A549 treated with DMSO at 1 μM for 4 hours (cell line): ENCODE data around the gene ZNF439. TPM values are rescaled to one million over a fixed set of nuclear protein-coding genes. Genes with fewer than 3 reads are reported as not detected.

Experiments
- total RNA-seq: library from RNA; stranded (reverse); fragments of 200-300 nt; extraction: Qiagen RNA extraction; gene quantifications from 5 replicates; pipeline ENCODE4 v1.2.3, GENCODE V29; 2022; ENCODE audit warnings: low read depth

Gene ZNF439
- total RNA-seq: not detected in 5 replicates

DNA sequence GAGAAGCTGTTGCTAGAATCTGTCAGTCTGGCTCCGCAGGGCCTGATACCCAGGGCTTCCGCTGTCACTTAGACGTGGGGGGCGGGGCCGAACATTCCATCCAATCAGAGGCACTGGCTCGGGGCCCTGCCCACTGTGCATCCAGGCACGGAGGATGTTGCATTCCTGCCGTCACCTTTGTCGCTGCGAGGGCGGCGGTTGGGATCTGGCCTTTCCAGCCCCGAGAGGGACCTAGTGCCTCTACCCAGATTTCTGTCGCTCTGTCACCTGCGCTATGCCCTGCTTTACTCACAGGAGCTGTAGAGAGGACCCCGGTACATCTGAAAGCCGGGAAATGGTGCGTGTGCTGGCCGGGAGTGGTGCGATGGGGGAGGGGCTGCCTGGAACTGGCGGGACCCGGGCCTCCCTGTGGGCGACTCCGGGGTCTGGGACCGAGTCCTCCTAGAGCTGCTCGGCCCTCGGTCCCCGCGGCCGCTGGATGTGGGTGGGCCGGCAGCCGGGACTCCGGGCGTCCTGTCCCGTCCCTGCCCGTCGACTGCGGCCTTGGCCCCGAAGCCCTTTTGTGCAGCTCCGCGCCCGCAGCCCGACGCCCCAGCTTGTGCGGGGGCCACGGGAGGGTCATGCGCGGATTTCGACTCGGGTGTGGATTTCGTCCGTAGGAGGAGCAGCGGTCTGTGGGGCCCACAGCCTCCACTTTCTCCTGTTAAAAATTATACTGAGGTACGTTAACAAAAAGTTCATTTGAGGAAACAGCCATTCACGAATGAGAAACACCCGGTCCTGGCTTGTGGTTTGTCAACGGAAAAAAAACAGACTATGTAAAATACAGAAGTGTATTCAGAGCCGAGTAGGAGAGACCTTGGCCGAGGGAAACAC, at the start of gene ZNF439:
Gene ZNF439, plus strand, starts transcription at position 133 of the 876 bp plus-strand sequence. Its CDS starts 142 bp downstream, at position 275.

GRCh38 chr19:11814029-11814699, 34.4 kb upstream of the ZNF439 start, which contains the start of gene ZNF440:
Gene ZNF440 (plus strand): TSS chr19:11814273. CDS start chr19:11814448, 175 bp downstream.

DNA sequence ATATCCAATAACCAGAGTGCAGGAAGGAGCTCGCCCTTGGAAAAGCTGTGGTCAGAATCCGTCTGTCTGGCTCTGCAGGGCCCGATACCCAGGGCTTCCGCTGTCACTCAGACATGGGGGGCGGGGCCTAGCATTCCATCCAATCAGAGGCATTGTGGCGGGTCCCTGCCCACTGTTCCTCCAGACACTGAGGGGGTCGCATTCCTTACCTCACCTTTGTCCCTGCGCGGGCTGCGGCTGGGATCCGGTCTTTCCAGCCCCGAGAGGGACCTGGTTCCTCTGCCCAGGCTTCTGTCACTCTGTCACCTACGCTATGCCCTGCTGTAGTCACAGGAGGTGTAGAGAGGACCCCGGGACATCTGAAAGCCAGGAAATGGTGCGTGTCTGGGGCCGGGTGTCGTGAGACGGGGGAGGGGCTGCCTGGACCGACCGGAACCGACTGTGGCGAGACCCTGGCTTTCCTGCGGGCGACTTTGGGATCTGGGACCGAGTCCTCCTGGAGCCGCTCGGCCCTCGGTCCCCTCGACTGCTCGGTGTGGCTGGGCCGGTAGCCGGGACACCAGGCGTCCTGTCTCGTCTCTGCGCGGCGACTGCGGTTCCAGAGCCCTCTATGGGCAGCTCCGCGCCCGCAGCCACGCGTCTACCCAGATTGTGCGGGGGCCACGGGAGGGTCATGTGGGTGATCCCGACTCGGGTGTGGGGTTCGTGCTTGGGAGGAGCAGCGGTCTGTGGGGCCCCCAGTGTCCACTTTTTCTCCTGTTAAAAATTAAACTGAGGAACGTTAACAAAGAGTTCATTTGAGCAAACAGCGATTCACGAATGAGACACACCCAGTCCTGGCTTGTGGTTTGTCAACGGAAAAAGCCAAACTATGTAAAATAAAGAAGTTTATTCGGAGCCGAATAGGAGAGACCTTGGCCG, 39.3 kb downstream of the ZNF439 start, which contains the start of gene ZNF69:
Gene ZNF69, plus strand, starts transcription at position 172 of the 921 bp plus-strand sequence. Its CDS starts 142 bp downstream, at position 314.

Other genes with a start within 250 kb of the ZNF439 start
- gene ZNF823, start 109.8 kb upstream of the ZNF439 start, total RNA-seq: 2.6 to 3.3 TPM (median 3.0 TPM) in 5 replicates
- not detected in 5 replicates for gene ZNF441, start 81.7 kb upstream of the ZNF439 start, total RNA-seq
- gene ZNF491, start 50.2 kb upstream of the ZNF439 start, total RNA-seq: not detected in 5 replicates
- gene ZNF440, start 34.5 kb upstream of the ZNF439 start, total RNA-seq: 0.04 to 0.14 TPM (median 0.11 TPM) in 5 replicates
- not detected in 5 replicates for gene ZNF69, start 39.1 kb downstream of the ZNF439 start, total RNA-seq
- gene ZNF700, start 76.4 kb downstream of the ZNF439 start, total RNA-seq: 0.19 to 0.33 TPM (median 0.30 TPM) in 5 replicates
- not detected in 5 replicates for gene ZNF763, start 116.3 kb downstream of the ZNF439 start, total RNA-seq
- not detected in 5 replicates for gene ZNF433, start 187.0 kb downstream of the ZNF439 start, total RNA-seq
- gene ZNF878, start 204.2 kb downstream of the ZNF439 start, total RNA-seq: not detected in 5 replicates
- gene ZNF844, start 216.0 kb downstream of the ZNF439 start, total RNA-seq: not detected in 5 replicates